ENCODE data around the gene DUSP3.

DNA sequence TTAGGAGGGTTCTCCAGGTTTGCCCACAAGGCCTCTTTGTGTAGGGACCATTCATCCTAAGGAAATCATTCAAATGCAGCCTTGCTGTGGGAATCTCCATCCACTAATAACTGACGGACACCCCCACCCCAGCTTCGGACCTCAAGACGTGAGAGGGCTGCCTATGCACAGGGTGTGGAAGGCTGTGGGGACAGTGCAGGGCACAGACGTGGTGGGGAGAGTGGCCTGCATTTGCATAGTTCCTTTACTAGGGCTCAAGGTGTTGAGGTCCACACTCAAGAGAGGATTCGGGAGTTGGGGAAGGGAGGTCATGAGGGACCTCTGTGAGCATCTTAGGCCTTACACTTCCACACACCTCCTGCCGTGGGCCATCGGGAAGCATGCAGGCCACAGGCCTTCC is 9.8 kb downstream of the DUSP3 start:
- TF ChIP-seq GATA2 (IDR thresholded peaks at IDR 0.05; ENCODE audit: low read depth, low read length) (no peak), GATA3 (IDR thresholded peaks at IDR 0.05; ENCODE audit: low read depth, low read length) (no peak)
